Measurements from ENCODE around the gene NCSTN. TPM values are rescaled to one million over a fixed set of nuclear protein-coding genes. Genes with fewer than 3 reads are reported as not detected.
A peak's percentile ranks its signal among the peaks of the same experiment; 100 is the strongest.

NCSTN gene
- total and polyA plus RNA-seq, 8 donors: 90.7 to 125 (median 115) TPM

DNA sequence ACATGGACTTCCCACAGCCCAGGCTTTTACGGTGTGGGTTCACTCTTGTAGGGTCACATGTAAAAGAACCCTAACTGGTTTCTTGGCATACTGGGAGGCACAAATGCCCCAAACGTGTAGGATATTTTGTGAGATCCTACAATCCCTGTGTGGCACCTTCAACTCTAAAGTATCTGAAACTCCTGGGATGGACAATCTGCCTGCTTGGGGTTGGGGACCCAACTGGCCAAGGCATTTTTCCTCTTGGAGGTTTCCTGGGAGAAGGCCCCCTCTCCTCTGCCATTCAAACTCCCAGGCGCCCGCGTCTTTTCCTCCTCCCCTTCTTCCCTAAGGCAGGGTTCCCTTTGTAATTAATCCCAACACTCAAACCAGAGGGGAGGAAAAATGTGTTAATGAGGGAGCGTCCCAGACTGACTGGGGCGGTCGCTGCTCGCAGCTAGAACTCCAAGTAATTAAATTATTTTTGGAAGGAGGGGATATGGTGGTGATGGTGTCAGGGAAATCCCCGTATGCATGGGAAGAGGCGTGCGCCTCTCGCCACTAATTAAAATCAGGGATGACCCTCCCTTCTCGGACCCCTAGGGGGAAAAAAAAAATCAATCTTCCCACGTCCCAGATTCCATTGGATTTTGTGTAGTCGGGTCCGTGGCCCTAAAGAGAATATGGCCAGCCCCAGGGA lies 56.5 kb downstream of the NCSTN start:
- H3K27me3 ChIP-seq: peaks cover 0 to 36% of the 10 kb centered on the region in 2 donors
- no peaks in the 10 kb centered on the region for H3K9me3 ChIP-seq
- intact Hi-C loops (cut with DNase I): no loop called here
- H3K4me3 ChIP-seq: peak overlapping the region; percentile 48 to 57
- H3K27ac ChIP-seq: peak overlapping the region in 1 of 2 donors; percentile 48
- ATAC-seq (peak; percentile 5), DNase-seq (no peak)
- peaks cover 0 to 26% of the 10 kb centered on the region in 2 donors for H3K4me1 ChIP-seq
- no peaks in the 10 kb centered on the region for H3K36me3 ChIP-seq
- no peak for TF ChIP-seq CTCF (IDR thresholded peaks at IDR 0.05)

DNA sequence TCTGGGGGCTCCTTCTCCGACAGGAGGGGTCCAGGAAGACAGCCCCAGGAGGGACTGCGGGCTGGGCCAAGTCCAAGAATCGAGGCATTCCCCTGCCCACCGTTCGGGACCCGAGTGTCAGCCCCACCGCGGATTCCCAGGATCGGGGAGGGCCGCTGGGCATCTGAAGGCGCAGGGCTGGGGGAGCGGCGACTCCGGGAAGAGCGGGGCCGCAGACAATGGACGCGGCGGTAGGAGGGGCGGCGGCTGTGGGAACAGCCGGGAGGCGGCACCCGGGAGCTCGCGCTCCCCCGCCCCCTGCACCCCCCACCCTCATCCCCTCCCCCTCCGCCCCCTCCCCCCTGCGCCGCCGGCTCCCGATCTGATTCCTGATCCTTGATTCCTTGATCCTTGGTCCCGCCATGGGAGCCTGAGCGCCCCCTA lies 57.1 kb downstream of the NCSTN start, which contains the start of gene VANGL2:
VANGL2 (plus strand) TSS at position 342 of the 423 bp plus-strand sequence. CDS start 15,274 bp downstream, outside the sequence.
- DNase-seq (peak; percentile 72 to 93 (median 82)), ATAC-seq (peak; percentile 94)
- no peak for TF ChIP-seq CTCF (IDR thresholded peaks at IDR 0.05)
- H3K27me3 ChIP-seq: peaks cover 0 to 36% of the 10 kb centered on the region in 2 donors
- H3K27ac ChIP-seq: peak within 1 kb of the TSS; percentile 3 to 48
- H3K4me3 ChIP-seq: peak within 1 kb of the TSS; percentile 48 to 57
- no peaks in the 10 kb centered on the region for H3K36me3 ChIP-seq
- H3K9me3 ChIP-seq: no peaks in the 10 kb centered on the region
- intact Hi-C loops (cut with DNase I): no loop called here
- peaks cover 0 to 26% of the 10 kb centered on the region in 2 donors for H3K4me1 ChIP-seq

- no peaks in the 10 kb centered on the region for H3K9me3 ChIP-seq
- peak overlapping the region; percentile 48 to 57 for H3K4me3 ChIP-seq
- DNase-seq: peak in 2 of 4 donors; percentile 48 to 79
- intact Hi-C loops (cut with DNase I): no loop called here
- H3K27me3 ChIP-seq: peaks cover 0 to 36% of the 10 kb centered on the region in 2 donors
- peaks cover 0 to 26% of the 10 kb centered on the region in 2 donors for H3K4me1 ChIP-seq
- no peak for TF ChIP-seq CTCF (IDR thresholded peaks at IDR 0.05)
- no peaks in the 10 kb centered on the region for H3K36me3 ChIP-seq
- peak overlapping the region; percentile 3 to 48 for H3K27ac ChIP-seq
- peak; percentile 37 for ATAC-seq
Measured at GRCh38 chr1:160400646-160401486, 57.7 kb downstream of the NCSTN start.

DNA sequence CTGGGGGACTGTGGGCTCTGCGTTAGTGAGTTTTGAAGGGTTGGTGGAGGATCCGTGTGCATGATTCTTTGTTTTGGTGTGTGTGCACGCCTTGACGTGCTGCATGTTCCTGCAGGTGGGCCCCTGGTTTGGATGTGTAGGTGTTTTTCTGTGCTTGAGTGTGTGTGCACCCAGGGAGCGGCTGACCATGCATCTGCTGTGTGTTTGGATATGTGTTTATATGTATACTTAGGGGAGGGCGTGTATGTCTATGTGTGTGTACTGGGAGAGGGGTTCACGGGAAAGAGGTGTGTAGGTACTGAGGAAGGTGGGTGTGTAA lies 58.3 kb downstream of the NCSTN start:
- Histone ChIP-seq H3K4me3 (peak overlapping the region; percentile 48 to 57), H3K27me3 (peaks cover 0 to 36% of the 10 kb centered on the region in 2 donors), H3K27ac (no peak overlapping the region), H3K9me3 (no peaks in the 10 kb centered on the region), H3K36me3 (no peaks in the 10 kb centered on the region), H3K4me1 (peaks cover 0 to 26% of the 10 kb centered on the region in 2 donors)
- intact Hi-C loops (cut with DNase I): no loop called here
- DNase-seq (no peak), ATAC-seq (no peak)
- no peak for TF ChIP-seq CTCF (IDR thresholded peaks at IDR 0.05)
